NCI-H2107 treated with DMSO at 0.1 percent for 48 hours (cell line): Measurements from ENCODE around the gene CORO2A.
"Not testable (repeated sequence)": the region's sequence is repeated elsewhere in the genome, so short reads cannot be mapped to it uniquely, and the experiment has no call there.

ENCODE experiments used
- DNase-seq: peaks from one replicate; lab custom pipeline; 2025; ENCODE audit not compliant: unreplicated experiment; lab: John Stamatoyannopoulos, UW

Gene CORO2A

GRCh38 chr9:98087420-98088354 is 104.8 kb downstream of the CORO2A start:
- no peak for DNase-seq

DNA sequence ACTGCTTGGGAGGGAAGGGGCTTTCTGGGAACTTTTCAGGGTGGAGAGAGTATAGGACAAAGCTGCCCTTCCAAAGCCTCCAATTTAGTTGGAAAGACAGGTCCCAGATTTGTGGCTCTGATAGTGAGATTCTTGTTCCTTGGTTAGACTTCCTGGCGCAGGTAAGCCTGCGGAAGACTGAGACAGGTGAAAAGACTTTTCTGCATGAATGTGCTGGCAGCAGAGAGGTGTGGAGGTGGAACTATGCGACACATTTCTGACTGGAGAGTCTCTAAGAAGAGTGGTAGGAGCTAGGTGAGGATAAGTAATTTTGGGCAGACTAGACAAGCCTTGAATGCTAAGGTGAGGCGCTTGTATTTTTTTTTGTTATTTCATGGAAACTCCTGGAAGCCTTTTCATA is 106.0 kb downstream of the CORO2A start:
- DNase-seq = no peak

GRCh38 chr9:98085944-98086343 is 106.5 kb downstream of the CORO2A start:
- DNase-seq = peak; percentile 43

DNA sequence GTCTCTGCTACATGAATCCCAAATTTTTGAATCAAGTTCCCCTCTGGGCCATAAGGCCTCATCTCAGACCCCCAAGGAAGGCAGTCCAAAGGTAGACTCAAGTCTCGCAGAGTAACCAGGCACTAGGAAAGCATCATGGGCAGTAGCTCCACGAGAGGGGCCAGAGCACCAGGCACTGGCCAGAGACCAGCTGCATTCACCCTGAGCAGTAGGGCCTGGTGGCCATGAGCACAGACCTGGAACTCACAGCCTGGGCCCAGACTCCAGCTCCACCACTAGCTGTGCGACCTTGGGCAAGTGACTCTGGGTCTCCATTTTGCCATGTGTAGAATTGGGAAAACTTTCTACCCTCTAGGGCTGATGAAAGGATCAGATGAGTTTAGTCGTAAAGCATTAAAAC is 107.4 kb downstream of the CORO2A start:
- no peak for DNase-seq

DNA sequence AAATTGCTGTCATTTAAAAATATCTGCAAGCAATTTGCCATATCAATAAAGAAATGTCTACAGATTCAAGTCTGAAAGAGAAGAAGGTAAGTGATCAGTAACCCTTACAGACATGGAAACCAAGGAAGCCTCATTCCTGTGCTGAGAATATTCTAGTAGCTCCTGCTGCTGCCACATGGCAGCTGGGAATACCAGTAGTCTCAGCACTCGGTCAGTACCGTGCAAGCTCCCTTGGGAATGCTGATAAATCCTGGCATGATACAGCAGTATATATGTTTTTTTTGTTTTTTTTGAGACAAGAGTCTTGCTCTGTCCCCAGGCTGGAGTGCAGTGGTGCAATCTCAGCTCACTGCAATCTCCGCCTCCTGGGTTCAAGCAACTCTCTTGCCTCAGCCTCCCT is 108.0 kb downstream of the CORO2A start:
- no peak for DNase-seq

GRCh38 chr9:98083566-98084183 is 108.8 kb downstream of the CORO2A start:
- DNase-seq = no peak

- DNase-seq = peak; percentile 31
These were observed 109.4 kb downstream of the CORO2A start for GRCh38 chr9:98083061-98083501.

DNA sequence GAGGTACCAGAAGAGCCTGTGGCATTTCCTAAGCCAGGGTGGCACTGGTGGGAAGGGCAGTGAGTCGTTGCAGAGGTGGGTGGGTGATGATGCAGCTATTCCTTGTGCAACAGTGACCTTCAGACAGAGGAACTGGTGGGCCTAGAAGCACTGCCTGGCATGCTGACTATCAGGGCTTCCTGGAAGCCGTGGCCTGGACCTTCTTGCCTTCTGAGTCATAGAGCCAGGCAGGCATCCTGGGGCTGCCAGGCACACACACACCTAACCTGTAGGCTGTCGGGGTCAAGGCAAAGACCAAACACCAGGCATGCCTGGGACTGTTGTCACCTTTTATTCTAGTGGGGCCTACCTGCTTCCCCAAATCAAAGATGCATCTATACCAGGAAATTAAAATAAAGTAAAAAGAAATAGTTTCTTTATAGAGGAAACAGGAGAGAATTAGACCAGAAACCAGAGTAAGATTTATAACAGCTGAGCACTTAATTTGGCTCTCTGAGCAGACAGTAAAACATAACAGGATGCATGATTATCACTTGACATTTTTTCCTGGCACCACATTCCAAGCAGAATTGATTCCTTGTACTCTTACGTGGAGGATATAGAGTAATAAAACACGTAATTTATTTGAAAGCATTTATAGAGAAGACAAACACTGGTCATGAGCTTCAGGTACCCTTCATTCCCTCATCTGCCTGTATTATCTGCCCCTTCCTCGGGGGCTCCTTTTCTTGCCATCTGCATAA is 110.8 kb downstream of the CORO2A start:
- DNase-seq = no peak

- no peak for DNase-seq
These were observed 111.7 kb downstream of the CORO2A start for GRCh38 chr9:98080780-98081179.

DNA sequence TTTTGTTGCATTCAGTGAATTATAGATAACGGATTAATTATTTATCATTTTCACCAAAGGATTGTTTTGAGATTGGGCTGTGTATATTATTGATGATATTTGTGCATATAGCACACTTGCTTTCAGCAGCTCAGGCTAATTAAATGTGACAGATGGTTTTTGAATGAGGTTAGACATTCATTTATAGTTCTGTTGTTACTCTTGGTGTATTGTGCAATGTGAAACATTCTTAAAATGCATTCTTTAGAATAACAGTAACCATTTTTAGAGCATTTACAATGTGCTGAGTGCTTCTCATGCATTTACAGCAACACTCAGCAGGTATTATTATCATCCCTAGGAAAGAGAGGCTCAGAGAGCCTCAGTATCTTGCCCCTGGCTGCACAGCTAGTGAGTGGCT is 112.1 kb downstream of the CORO2A start:
- no peak for DNase-seq

DNA sequence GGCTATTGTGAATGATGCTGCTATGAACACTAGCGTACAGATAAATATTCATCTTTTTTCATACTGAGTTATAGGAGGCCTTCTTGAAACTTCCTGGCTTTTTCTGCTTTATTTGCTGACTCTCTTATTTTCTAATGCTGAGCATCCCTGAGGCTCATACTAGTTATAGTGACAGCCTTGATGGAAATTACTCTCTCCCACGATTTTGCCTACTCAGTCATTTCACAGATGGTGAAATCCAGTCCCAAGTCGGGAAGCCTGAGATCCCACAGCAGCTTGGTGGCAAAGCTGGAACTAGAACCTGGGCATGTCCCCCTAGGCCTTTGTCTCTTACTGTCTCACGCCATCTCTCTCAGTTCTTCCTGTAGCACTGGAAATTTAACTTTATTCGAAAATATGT is 113.5 kb downstream of the CORO2A start:
- no peak for DNase-seq

DNA sequence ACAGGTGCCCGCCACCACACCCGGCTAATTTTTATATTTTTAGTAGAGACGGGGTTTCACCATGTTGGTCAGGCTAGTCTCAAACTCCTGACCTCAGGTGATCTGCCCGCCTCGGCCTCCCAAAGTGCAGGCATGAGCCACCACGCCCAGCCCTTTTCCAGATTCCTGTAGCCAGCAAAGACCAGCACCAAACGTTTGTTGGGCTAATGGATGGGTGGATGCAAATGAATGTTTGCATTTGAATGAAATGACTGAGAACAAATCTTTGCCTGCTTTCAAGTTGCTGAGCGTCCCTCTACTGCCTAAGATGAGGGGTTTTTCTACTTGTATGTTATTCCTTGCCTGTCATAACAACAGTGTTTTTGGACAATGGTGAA is 115.9 kb downstream of the CORO2A start:
- DNase-seq = not testable (repeated sequence)

- DNase-seq = no peak
These were observed 117.1 kb downstream of the CORO2A start for GRCh38 chr9:98075332-98075805.

- DNase-seq = no peak
These were observed 118.1 kb downstream of the CORO2A start for GRCh38 chr9:98074115-98074990.

DNA sequence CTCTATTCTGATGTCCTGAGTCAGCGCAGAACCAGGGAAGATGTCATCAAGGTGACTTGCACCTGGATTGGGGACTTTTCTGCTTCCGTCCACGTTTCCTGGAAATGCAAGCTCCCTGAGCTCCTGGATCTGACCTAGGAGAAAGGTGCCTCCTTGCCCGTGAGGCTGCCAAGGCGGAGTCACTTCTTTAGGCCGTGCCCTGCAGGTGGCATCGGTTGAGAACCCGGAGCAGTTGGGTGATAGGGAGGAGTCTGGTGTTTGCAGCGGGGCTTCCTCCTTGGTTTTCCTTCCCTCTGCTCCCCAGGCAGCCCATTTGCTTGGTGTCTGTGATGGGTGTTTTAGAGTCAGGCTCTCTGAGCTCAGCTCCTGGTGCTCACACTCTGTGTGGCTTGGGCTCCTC is 120.7 kb downstream of the CORO2A start:
- no peak for DNase-seq
